ENCODE data around the gene SLC5A10.

DNA sequence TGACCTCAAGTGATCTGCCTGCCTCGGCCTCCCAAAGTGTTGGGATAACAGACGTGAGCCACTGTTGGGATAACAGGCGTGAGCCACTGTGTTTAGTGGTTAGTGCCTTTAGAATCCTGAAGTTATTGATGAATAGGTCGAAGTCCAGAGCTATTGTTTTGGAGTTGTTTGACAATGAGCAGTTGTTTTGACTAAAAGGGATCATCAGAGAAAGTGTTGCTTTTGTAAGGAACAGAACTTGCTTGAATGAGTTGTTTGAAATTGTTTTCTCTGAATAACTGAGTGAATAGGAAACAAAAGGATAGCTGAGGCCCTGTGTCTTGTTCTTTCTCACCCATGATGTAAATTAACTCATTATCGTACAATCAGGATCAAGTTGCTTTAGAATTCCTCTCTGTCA, 47.5 kb upstream of the SLC5A10 start:
- TF ChIP-seq, protein P1, sequence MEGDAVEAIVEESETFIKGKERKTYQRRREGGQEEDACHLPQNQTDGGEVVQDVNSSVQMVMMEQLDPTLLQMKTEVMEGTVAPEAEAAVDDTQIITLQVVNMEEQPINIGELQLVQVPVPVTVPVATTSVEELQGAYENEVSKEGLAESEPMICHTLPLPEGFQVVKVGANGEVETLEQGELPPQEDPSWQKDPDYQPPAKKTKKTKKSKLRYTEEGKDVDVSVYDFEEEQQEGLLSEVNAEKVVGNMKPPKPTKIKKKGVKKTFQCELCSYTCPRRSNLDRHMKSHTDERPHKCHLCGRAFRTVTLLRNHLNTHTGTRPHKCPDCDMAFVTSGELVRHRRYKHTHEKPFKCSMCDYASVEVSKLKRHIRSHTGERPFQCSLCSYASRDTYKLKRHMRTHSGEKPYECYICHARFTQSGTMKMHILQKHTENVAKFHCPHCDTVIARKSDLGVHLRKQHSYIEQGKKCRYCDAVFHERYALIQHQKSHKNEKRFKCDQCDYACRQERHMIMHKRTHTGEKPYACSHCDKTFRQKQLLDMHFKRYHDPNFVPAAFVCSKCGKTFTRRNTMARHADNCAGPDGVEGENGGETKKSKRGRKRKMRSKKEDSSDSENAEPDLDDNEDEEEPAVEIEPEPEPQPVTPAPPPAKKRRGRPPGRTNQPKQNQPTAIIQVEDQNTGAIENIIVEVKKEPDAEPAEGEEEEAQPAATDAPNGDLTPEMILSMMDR (IDR thresholded peaks at IDR 0.05), result no peak
- TF ChIP-seq ZFX (IDR thresholded peaks at IDR 0.05; ENCODE audit: borderline replicate concordance), result no peak
